Raji (cell line): ENCODE measurements around the gene SNRPE.

ENCODE experiments used
- POLR2A ChIP-seq: IDR thresholded peaks from 2 replicates; pipeline ENCODE4 v1.6.1; 2011; ENCODE audit warnings: low read depth, low read length, control low read depth; ENCODE audit not compliant: insufficient read depth

SNRPE gene

DNA sequence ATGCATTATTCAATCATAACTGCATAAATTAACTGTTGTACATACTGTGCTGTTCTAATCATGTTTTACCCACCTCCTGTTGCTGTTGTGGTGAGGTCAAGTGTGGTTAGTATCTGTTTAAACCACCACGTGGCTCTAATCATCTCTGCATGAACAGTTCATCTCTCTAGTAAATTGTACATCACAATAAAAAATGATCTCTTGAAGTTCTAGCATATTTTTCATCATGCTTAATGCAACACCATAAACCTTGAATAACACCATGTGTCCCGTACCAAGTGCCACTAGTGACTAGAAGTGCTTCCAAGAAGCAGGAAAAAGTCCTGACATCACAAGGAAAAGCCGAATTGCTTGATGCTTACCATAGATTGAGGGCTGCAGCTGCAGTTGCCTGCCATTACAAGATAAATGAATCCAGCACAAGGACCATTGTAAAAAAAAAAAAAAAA is 51.7 kb downstream of the SNRPE start:
- TF ChIP-seq POLR2A: no peak

DNA sequence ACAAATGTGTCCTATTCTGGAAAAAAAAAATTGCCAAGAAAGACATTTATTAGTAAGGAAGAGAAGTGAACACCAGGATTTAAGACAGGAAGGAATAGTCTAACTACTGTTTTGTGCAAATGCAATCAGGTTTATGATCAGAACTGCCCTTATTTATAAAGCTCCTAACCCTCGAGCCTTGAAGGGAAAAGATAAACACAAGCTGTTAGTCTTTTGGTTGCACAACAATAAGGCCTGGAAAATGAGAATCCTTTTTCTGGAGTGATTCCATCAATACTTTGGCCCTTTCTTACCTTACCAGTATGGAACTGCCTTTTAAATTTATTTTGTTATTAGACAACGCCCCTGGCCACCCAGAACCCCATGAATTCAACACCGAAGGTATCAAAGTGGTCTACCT is 52.9 kb downstream of the SNRPE start:
- TF ChIP-seq POLR2A: no peak

- no peak for TF ChIP-seq POLR2A
These were observed 54.4 kb downstream of the SNRPE start for GRCh38 chr1:203915811-203916210.

DNA sequence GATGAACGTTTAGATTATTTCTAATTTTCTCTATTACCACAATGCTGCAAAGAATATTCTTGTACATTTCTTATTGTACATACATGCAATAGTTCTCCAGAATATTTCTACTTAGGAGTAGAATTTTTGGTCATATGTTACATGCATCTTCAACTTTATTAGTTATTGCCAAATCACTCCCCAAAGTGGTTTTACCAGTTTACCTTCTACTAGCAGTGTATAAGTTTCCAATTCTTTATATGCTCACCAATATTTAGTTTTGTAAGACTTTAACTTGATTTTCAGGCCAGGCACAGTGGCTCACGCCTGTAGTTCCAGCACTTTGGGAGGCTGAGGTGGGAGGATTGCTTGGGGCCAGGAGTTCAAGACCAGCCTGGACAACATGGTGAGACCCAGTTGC is 55.4 kb downstream of the SNRPE start:
- TF ChIP-seq POLR2A: no peak
